Breast epithelium (tissue), 4 donors: Measurements from ENCODE around the gene CNKSR3. TPM values are rescaled to one million over a fixed set of nuclear protein-coding genes. Genes with fewer than 3 reads are reported as not detected.
A peak's percentile ranks its signal among the peaks of the same experiment; 100 is the strongest.

Experiments used
- DNase-seq, 2 donors: peaks; one replicate each; pipeline ENCODE4 v3.0.0-alpha.2; 2019; ENCODE audit warnings: low spot score in 2 of 2
- H3K27ac ChIP-seq, 2 donors: fragments of 200-600 bp; sonication (generic) in 1 of 2; one replicate each; pipeline ENCODE4 v1.5.1; 2016 to 2019; ENCODE audit warnings: mild to moderate bottlenecking in 1 of 2
- H3K27me3 ChIP-seq, 2 donors: fragments of 200-600 bp; sonication (generic) in 1 of 2; one replicate each; pipeline versions ENCODE4 v1.5.1 to v1.6.0; 2017 to 2019; ENCODE audit warnings: control low read depth in 1 of 2, mild to moderate bottlenecking in 1 of 2
- H3K36me3 ChIP-seq: fragments of 200-600 bp; one replicate; pipeline ENCODE4 v1.5.1; 2019
- H3K4me1 ChIP-seq, 2 donors: fragments of 200-600 bp; sonication (generic); one replicate each; pipeline ENCODE4 v1.5.1; 2016 to 2019; ENCODE audit warnings: control low read depth in 1 of 2
- H3K4me3 ChIP-seq, 3 donors: fragments of 200-600 bp; sonication (generic); 1 replicate in 2 of 3; 2 replicates in 1 of 3; pipeline ENCODE4 v1.5.1; 2016 to 2019; ENCODE audit warnings: mild to moderate bottlenecking in 3 of 3, moderate library complexity in 2 of 3
- H3K9me3 ChIP-seq, 2 donors: fragments of 200-600 bp; sonication (generic) in 1 of 2; one replicate each; pipeline ENCODE4 v1.5.1; 2016 to 2019; ENCODE audit warnings: control low read depth in 1 of 2
- POLR2A ChIP-seq: fragments of 450-650 bp; IDR thresholded peaks from one replicate; pipeline ENCODE4 v1.6.1; 2016; ENCODE audit warnings: antibody characterized with exemption, mild to moderate bottlenecking, moderate library complexity
- POLR2AphosphoS5 ChIP-seq, 3 donors: sonication (generic); formaldehyde crosslinking; IDR thresholded peaks; one replicate each; pipeline ENCODE4 v1.6.1; 2017; ENCODE audit warnings: antibody characterized with exemption in 3 of 3
- intact Hi-C: fragments of 100-400 bp; cut with DNase I; formaldehyde crosslinking; loops from one replicate; pipeline ENCODE4 v1.15.1; 2023; ENCODE audit warnings: low total_unique reads
- total RNA-seq, 3 donors: library from RNA; depleted of rRNA; stranded (reverse); fragments of >200 nt; gene quantifications; one replicate each; pipeline ENCODE4 v1.1.0, GENCODE V29; 2016
- TF ChIP-seq, protein P1 (sequence below), 3 donors: fragments of 450-650 bp; IDR thresholded peaks; one replicate each; pipeline ENCODE4 v1.5.1; 2016 to 2017; ENCODE audit warnings: antibody characterized with exemption in 3 of 3, mild to moderate bottlenecking in 3 of 3, moderate library complexity in 3 of 3

CNKSR3 gene
- total RNA-seq, 3 donors from 2014 or later: 2.1 to 8.6 (median 5.2) TPM

DNA sequence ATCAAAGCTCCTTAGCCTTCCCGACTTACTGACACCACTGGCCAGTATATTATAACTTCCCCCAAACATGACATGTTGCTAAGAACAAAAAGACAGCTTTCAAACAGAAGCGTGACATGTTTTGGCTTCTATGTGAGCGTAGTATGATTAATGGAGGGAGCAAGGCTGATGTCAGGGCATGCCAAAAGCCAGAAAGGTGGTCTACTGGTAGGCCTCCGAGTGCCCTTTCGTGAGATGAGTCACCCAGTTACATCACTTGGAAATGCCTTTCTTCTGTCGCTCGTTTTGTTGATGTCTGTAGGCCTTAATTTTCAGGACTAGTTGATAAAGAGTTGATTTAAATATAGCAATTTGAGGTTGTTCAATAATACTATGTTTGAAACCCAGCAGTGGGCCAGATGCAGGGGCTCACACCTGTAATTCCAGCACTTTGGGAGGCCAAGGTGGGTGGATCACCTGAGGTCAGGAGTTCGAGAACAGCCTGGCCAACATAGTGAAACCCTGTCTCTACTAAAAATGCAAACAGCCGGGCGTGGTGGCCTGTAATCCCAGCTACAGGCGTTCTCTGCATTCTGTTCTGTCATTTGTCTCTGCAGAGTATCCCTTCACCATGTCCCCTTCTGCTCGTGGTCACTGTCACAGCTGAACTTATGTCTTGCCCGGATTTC lies 53.3 kb downstream of the CNKSR3 start:
- no peaks in the 10 kb centered on the region for H3K36me3 ChIP-seq
- no peak overlapping the region for H3K27ac ChIP-seq
- no peaks in the 10 kb centered on the region for H3K9me3 ChIP-seq
- TF ChIP-seq POLR2AphosphoS5 (IDR thresholded peaks at IDR 0.05) (no peak), POLR2A (no peak)
- TF ChIP-seq, protein P1, sequence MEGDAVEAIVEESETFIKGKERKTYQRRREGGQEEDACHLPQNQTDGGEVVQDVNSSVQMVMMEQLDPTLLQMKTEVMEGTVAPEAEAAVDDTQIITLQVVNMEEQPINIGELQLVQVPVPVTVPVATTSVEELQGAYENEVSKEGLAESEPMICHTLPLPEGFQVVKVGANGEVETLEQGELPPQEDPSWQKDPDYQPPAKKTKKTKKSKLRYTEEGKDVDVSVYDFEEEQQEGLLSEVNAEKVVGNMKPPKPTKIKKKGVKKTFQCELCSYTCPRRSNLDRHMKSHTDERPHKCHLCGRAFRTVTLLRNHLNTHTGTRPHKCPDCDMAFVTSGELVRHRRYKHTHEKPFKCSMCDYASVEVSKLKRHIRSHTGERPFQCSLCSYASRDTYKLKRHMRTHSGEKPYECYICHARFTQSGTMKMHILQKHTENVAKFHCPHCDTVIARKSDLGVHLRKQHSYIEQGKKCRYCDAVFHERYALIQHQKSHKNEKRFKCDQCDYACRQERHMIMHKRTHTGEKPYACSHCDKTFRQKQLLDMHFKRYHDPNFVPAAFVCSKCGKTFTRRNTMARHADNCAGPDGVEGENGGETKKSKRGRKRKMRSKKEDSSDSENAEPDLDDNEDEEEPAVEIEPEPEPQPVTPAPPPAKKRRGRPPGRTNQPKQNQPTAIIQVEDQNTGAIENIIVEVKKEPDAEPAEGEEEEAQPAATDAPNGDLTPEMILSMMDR (IDR thresholded peaks at IDR 0.05): no peak
- H3K27me3 ChIP-seq: no peaks in the 10 kb centered on the region
- DNase-seq: no peak
- H3K4me3 ChIP-seq: no peak overlapping the region
- intact Hi-C loops: no loop called here
- no peaks in the 10 kb centered on the region for H3K4me1 ChIP-seq

DNA sequence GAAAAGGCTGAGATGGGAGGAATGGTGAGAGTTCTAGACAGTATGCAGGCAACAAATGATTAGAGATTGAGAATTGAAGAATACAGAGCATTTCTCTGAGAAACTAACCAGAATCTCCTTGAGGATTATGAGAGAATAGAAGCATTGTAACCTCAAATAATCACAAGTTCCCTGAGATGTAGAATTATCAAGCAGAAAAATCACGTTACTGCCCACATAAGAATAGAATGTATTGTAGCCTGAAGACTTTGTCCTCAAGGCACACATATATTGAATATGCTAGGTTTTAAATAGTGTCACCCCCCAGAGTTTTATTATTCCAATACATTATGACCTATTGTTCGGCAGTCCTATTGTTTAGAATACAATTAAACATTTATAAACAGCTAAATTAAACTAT lies 57.2 kb downstream of the CNKSR3 start:
- intact Hi-C loops: no loop called here
- TF ChIP-seq POLR2A (no peak), POLR2AphosphoS5 (IDR thresholded peaks at IDR 0.05) (no peak)
- TF ChIP-seq, protein P1 (IDR thresholded peaks at IDR 0.05): no peak
- H3K4me1 ChIP-seq: no peaks in the 10 kb centered on the region

DNA sequence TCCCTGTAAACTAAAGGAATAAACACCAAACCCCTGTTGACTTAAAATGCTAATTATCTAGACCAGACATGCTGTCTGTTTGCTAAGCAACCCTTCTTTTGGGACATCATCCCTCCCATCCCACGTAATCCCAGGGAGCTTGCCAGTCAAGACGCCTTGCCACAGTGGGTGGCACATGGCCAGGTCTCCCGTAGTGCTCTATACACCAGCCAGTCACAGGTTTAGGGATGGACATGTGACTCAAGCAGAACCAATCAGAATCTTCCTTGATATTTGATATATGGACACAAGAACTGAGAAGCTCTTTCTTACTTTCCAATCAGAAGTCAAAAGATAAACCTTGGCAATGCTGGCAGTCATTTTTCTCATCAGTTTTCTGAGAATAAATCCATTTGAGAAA lies 60.0 kb downstream of the CNKSR3 start:
- intact Hi-C loops: no loop called here
- Histone ChIP-seq H3K27me3 (no peaks in the 10 kb centered on the region), H3K36me3 (no peaks in the 10 kb centered on the region), H3K4me1 (no peaks in the 10 kb centered on the region), H3K9me3 (no peaks in the 10 kb centered on the region), H3K4me3 (no peak overlapping the region), H3K27ac (no peak overlapping the region)
- TF ChIP-seq, protein P1 (IDR thresholded peaks at IDR 0.05): no peak
- TF ChIP-seq POLR2AphosphoS5 (IDR thresholded peaks at IDR 0.05): no peak
- TF ChIP-seq POLR2A: no peak
- DNase-seq: no peak

More for the DNA sequence above, 57.2 kb downstream of the CNKSR3 start:
- no peak for DNase-seq
- H3K27me3 ChIP-seq: no peaks in the 10 kb centered on the region
- no peak overlapping the region for H3K27ac ChIP-seq
- H3K4me3 ChIP-seq: no peak overlapping the region
- H3K36me3 ChIP-seq: no peaks in the 10 kb centered on the region
- H3K9me3 ChIP-seq: no peaks in the 10 kb centered on the region

DNA sequence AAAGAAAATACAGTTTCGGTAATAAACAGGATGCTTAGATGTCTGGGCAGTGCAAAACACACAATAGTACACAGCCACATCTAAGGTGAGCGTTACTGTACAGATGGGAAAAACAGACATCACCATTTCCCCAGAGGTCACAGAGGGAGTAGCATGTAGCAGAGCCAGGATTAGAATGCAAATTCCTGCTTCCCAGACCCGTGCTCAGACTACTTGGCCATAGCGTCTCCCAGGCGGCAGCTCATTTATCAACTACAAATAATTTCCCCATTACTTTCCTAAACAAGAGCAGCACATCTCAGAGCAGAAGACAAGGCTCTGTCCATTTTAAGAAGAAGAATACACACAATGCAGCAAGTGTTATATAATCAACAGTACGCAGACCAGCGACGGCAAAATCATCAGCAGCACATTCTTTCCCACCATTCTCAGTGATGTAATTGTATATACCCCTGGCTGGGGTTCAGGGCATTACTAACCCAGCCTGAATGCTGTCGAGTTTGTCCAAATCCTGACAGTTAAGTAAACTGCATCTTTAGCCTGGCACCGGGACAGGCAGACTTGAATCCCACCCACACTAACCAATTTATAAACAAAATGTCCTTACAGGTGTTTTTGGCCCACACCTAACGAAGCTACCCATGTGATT lies 61.9 kb downstream of the CNKSR3 start:
- TF ChIP-seq, protein P1 (IDR thresholded peaks at IDR 0.05): peak in 1 of 3 donors; percentile 28
- TF ChIP-seq POLR2A: no peak
- Histone ChIP-seq H3K27ac (peak overlapping the region in 1 of 2 donors; percentile 39), H3K27me3 (no peaks in the 10 kb centered on the region), H3K4me1 (no peaks in the 10 kb centered on the region), H3K4me3 (no peak overlapping the region), H3K9me3 (no peaks in the 10 kb centered on the region), H3K36me3 (no peaks in the 10 kb centered on the region)
- DNase-seq: no peak
- intact Hi-C loops: no loop called here

DNA sequence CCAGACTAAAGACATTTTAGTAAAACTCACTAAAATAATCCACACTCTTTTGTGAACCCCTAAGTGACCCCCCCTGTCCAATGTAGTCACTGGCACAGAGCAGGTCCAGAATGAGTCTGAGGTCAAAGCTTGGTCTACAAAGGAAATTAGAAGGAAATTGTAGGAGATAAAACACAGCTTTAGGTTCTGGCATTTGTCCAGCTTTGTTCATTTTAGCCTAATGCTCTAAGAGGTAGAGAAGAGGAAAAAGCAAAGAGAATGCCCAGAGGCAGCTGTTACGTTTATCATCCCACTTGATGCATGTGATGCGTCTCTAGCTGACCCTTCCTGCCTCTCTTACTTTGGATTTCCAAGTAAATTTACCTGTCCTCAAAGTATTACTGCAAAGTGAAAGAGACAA lies 62.5 kb downstream of the CNKSR3 start:
- TF ChIP-seq POLR2A (no peak), POLR2AphosphoS5 (IDR thresholded peaks at IDR 0.05) (no peak)
- TF ChIP-seq, protein P1 (IDR thresholded peaks at IDR 0.05): no peak
- Histone ChIP-seq H3K36me3 (no peaks in the 10 kb centered on the region), H3K27me3 (no peaks in the 10 kb centered on the region), H3K4me1 (no peaks in the 10 kb centered on the region), H3K27ac (no peak overlapping the region), H3K4me3 (no peak overlapping the region), H3K9me3 (no peaks in the 10 kb centered on the region)
- intact Hi-C loops: no loop called here
- DNase-seq: no peak
